OCI-LY7 (cell line): ENCODE results near the gene R3HDML.

ENCODE experiments used
- CTCF ChIP-seq: fragments of 200-600 bp; sonication (generic); conservative IDR thresholded peaks from 2 replicates; pipeline ENCODE4 v1.5.1; 2014; ENCODE audit warnings: mild to moderate bottlenecking, antibody characterized with exemption, low read length, moderate library complexity, mixed read lengths
- EZH2phosphoT487 ChIP-seq: fragments of 200-600 bp; sonication (generic); IDR thresholded peaks from 2 replicates; pipeline ENCODE4 v1.6.1; 2018; ENCODE audit warnings: low read depth, borderline replicate concordance, mild to moderate bottlenecking, mixed run types, antibody characterized with exemption, low read length, moderate library complexity, mixed read lengths

- TF ChIP-seq CTCF (no peak), EZH2phosphoT487 (no peak)
Observed at GRCh38 chr20:44349349-44349748, 12.5 kb downstream of the R3HDML start.
